Esophagus squamous epithelium (tissue), 5 donors: ENCODE data around the gene IQSEC1. TPM values are rescaled to one million over a fixed set of nuclear protein-coding genes. Genes with fewer than 3 reads are reported as not detected.
A peak's percentile ranks its signal among the peaks of the same experiment; 100 is the strongest.

ENCODE experiments used
- DNase-seq: peaks from one replicate; lab custom pipeline; 2025; lab: John Stamatoyannopoulos, UW
- H3K27ac ChIP-seq, 4 donors: fragments of 200-600 bp; sonication (generic); one replicate each; pipeline ENCODE4 v1.5.1; 2016 to 2019; ENCODE audit warnings: mild to moderate bottlenecking in 1 of 4
- H3K27me3 ChIP-seq, 4 donors: fragments of 200-600 bp; sonication (generic); 1 replicate in 3 of 4; 2 replicates in 1 of 4; pipeline versions ENCODE4 v1.5.1 to v1.6.0; 2017 to 2021; ENCODE audit warnings: antibody characterized with exemption in 1 of 4
- H3K36me3 ChIP-seq, 3 donors: fragments of 200-600 bp; sonication (generic); one replicate each; pipeline ENCODE4 v1.5.1; 2016 to 2019
- H3K4me1 ChIP-seq, 3 donors: fragments of 200-600 bp; sonication (generic); one replicate each; pipeline ENCODE4 v1.5.1; 2017 to 2019
- H3K4me3 ChIP-seq, 4 donors: fragments of 200-600 bp; sonication (generic); 1 replicate in 3 of 4; 2 replicates in 1 of 4; pipeline ENCODE4 v1.5.1; 2016 to 2019; ENCODE audit warnings: mild to moderate bottlenecking in 2 of 4, moderate library complexity in 1 of 4
- H3K9me3 ChIP-seq, 3 donors: fragments of 200-600 bp; sonication (generic); one replicate each; pipeline ENCODE4 v1.5.1; 2016 to 2019
- POLR2A ChIP-seq, 4 donors: fragments of 450-650 bp; IDR thresholded peaks; one replicate each; pipeline ENCODE4 v1.6.1; 2017; ENCODE audit warnings: antibody characterized with exemption in 4 of 4, mild to moderate bottlenecking in 4 of 4, moderate library complexity in 3 of 4
- WGBS, 2 donors: methylation state at CpG; one replicate each; pipeline ENCODE4 v1.1.5; 2018; 5-methylcytosine and 5-hydroxymethylcytosine counted together
- intact Hi-C: fragments of 100-400 bp; cut with DNase I; formaldehyde crosslinking; loops from one replicate; pipeline ENCODE4 v1.15.0; 2022
- total RNA-seq, 4 donors: library from RNA; depleted of rRNA; stranded (reverse); fragments of >200 nt; gene quantifications; one replicate each; pipeline ENCODE4 v1.1.0, GENCODE V29; 2016
- TF ChIP-seq, protein P1 (sequence below), 6 experiments: fragments of 450-650 bp in 4 of 6; fragments of 200-600 bp in 2 of 6; sonication (generic) in 2 of 6; IDR thresholded peaks; one replicate each; pipeline ENCODE4 v1.5.1; 2016 to 2019; ENCODE audit warnings: antibody characterized with exemption in 6 of 6, mild to moderate bottlenecking in 4 of 6, moderate library complexity in 4 of 6
- donor health status: DM: yes; HTN: yes; CAD: no.

IQSEC1 gene
- total RNA-seq, 4 donors from 2014 or later = 7.3 to 27.1 (median 10.7) TPM

DNA sequence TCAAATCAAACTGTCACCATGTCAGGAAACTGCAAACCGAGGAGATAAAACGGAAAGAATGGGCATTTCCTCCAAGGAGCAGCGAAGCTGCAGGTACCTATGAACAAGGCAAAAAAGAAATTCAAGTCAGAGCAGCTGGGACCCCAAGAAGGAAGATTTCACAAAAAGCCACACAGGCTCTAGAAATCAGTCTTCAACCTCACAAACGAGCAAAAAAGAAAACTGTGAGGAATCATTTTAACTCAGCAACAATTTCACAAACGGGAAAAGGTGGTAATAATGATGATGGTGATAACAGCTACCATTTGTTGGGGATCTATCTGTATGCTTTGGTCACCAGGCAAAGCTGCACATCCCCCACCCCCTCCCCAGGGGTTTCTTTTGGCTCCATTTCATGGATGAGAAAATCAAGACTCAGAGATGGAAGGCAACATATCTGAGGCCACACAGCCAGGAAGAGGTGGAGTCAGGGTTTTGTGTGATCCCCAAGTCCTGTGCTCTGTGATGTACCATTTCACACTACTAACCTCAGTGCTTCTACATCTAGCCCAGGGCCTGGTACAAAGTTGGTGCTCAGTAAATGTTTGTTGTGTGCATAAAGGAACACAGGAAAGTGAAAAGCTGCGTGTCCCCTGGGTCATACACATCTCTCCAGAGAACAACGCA, 109.9 kb downstream of the IQSEC1 start:
- intact Hi-C loops = no loop called here
- Histone ChIP-seq H3K27me3 (no peaks in the 10 kb centered on the region), H3K9me3 (no peaks in the 10 kb centered on the region), H3K36me3 (no peaks in the 10 kb centered on the region), H3K4me1 (peaks cover 55 to 97% (median 87%) of the 10 kb centered on the region in 3 donors), H3K27ac (peak overlapping the region in 2 of 4 donors; percentile 29 to 43), H3K4me3 (no peak overlapping the region)
- 44 to 58% methylated on average over 4 to 7 of the region's 7 CpGs for WGBS, 2 donors
- TF ChIP-seq POLR2A (IDR thresholded peaks at IDR 0.05) = no peak
- TF ChIP-seq, protein P1, sequence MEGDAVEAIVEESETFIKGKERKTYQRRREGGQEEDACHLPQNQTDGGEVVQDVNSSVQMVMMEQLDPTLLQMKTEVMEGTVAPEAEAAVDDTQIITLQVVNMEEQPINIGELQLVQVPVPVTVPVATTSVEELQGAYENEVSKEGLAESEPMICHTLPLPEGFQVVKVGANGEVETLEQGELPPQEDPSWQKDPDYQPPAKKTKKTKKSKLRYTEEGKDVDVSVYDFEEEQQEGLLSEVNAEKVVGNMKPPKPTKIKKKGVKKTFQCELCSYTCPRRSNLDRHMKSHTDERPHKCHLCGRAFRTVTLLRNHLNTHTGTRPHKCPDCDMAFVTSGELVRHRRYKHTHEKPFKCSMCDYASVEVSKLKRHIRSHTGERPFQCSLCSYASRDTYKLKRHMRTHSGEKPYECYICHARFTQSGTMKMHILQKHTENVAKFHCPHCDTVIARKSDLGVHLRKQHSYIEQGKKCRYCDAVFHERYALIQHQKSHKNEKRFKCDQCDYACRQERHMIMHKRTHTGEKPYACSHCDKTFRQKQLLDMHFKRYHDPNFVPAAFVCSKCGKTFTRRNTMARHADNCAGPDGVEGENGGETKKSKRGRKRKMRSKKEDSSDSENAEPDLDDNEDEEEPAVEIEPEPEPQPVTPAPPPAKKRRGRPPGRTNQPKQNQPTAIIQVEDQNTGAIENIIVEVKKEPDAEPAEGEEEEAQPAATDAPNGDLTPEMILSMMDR (IDR thresholded peaks at IDR 0.05) = no peak
- DNase-seq = no peak

DNA sequence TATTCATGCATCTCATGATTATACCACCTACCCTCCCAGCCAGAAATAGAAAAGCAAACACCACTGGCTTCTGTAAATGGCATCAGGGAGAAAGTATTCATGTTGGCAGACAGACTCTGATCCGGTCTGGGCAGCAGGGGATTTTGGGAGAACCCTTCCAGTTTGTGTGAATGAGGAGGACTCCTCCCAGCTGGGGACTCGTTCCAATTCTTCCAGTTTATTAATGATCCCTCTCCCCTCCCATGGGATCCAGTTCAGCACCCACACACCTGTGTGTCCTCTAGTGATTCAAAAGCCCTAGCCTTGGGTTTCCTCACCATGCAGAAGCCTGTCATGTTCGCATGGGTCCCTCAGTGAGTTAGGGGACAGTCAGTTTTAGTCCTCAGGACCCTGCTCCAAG, 110.9 kb downstream of the IQSEC1 start:
- Histone ChIP-seq H3K27me3 (no peaks in the 10 kb centered on the region), H3K9me3 (no peaks in the 10 kb centered on the region), H3K4me1 (peaks cover 50 to 100% (median 89%) of the 10 kb centered on the region in 3 donors), H3K27ac (peak overlapping the region in 1 of 4 donors; percentile 46), H3K4me3 (no peak overlapping the region), H3K36me3 (no peaks in the 10 kb centered on the region)
- intact Hi-C loops = no loop called here
- WGBS, 2 donors = 25% methylated on average over 2 of the region's 3 CpGs; no CpG with 5 or more reads in 1 of the 2 donors
- no peak for DNase-seq
- TF ChIP-seq POLR2A (IDR thresholded peaks at IDR 0.05) = no peak
- TF ChIP-seq, protein P1 (IDR thresholded peaks at IDR 0.05) = no peak

DNA sequence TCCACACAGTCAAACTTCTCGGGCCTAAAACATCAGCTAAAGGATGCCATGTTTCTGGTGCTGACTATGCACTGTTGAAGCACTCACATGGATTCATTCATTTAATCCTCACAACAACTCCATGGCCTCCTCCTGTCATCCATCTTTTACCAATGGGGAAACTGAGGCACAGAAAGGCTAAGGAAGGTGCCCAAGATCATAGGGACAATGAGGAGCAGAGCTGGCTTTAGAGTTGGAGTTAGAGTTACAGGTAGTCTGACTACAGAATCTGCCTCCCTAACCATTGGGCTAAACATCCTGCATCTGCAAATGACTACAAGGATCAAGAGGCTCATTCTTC, 111.6 kb downstream of the IQSEC1 start:
- no peaks in the 10 kb centered on the region for H3K27me3 ChIP-seq
- no peaks in the 10 kb centered on the region for H3K36me3 ChIP-seq
- no peak for TF ChIP-seq POLR2A (IDR thresholded peaks at IDR 0.05)
- TF ChIP-seq, protein P1 (IDR thresholded peaks at IDR 0.05) = no peak
- DNase-seq = no peak
- intact Hi-C loops = no loop called here
- no peak overlapping the region for H3K4me3 ChIP-seq
- peaks cover 49 to 100% (median 84%) of the 10 kb centered on the region in 3 donors for H3K4me1 ChIP-seq
- WGBS, 2 donors = 50 to 82% methylated on average over 1 of the region's 1 CpG
- no peaks in the 10 kb centered on the region for H3K9me3 ChIP-seq
- peak overlapping the region in 1 of 4 donors; percentile 46 for H3K27ac ChIP-seq

DNA sequence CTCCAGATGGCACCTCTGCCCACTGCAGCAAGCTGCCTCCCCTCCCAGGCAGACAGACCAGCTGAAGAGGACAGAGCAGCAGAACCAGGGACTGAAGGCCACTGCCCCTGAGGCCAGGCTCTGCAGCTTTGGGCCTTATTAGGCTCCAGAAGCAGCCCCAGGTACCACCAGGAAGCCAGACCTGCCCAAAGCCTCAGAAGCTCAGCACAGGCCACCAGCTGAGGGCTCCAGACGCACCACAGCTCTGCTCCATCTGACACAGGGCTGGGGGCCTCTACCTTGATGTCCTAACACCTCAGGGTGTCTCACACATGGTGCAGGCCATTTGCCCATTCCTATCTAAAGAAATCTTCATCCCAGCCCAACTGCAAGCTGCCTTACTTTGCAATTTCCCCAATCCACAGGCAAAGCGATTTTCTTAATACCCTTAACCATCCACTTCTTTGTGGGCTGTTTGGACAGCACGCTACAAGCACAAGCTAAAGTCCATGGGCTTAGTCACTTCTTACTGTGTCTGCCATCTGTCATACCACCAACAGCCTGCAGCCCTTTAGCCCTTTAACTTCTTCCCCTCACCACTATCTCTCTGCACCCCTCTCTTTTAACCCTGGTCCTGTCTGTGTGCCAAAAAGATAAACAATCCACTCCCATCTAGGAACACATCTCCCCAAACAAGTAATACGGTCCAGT, 112.1 kb downstream of the IQSEC1 start:
- H3K4me3 ChIP-seq = no peak overlapping the region
- peak overlapping the region in 1 of 4 donors; percentile 68 for H3K27ac ChIP-seq
- H3K36me3 ChIP-seq = no peaks in the 10 kb centered on the region
- no peak for TF ChIP-seq POLR2A (IDR thresholded peaks at IDR 0.05)
- TF ChIP-seq, protein P1 (IDR thresholded peaks at IDR 0.05) = no peak
- intact Hi-C loops = no loop called here
- no peaks in the 10 kb centered on the region for H3K27me3 ChIP-seq
- no peak for DNase-seq
- whole genome bisulfite sequencing, 2 donors = 68 to 82% methylated on average over 4 of the region's 4 CpGs
- peaks cover 44 to 100% (median 79%) of the 10 kb centered on the region in 3 donors for H3K4me1 ChIP-seq
- H3K9me3 ChIP-seq = no peaks in the 10 kb centered on the region

DNA sequence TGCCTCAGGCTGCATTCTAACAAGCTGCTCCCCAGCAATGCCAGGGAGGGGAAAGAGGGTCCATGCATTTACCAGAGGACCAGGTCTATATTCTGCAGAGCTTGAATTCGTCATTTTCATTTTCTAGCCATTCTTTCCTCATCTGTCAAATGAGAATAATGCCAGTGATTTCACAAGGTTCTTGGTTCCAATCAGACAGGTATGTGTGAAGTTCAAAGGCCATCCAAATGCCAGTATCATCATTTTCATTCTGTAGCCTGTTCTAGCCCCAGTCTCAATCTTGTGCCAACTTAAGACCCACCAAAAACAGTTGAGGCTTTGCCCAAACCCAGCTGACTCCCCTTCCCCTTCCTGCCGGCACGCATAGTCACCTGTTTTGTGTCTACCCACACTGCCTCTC, 112.7 kb downstream of the IQSEC1 start:
- intact Hi-C loops = no loop called here
- no peak overlapping the region for H3K4me3 ChIP-seq

More for the DNA sequence above, 112.7 kb downstream of the IQSEC1 start:
- no peak for TF ChIP-seq POLR2A (IDR thresholded peaks at IDR 0.05)
- TF ChIP-seq, protein P1 (IDR thresholded peaks at IDR 0.05) = no peak
- DNase-seq = no peak
- H3K27ac ChIP-seq = peak overlapping the region in 2 of 4 donors; percentile 49 to 68
- 65 to 73% methylated on average over 3 of the region's 3 CpGs for WGBS, 2 donors
- no peaks in the 10 kb centered on the region for H3K9me3 ChIP-seq
- H3K36me3 ChIP-seq = no peaks in the 10 kb centered on the region
- peaks cover 38 to 100% (median 78%) of the 10 kb centered on the region in 3 donors for H3K4me1 ChIP-seq
- H3K27me3 ChIP-seq = no peaks in the 10 kb centered on the region
